COR-L47 (cell line): Measurements from ENCODE around the gene POLDIP3.
"Not testable (repeated sequence)": the region's sequence is repeated elsewhere in the genome, so short reads cannot be mapped to it uniquely, and the experiment has no call there.

Experiments used
- DNase-seq: peaks from one replicate; lab custom pipeline; 2025; lab: John Stamatoyannopoulos, UW

Gene POLDIP3

GRCh38 chr22:42553475-42554361, 61.0 kb downstream of the POLDIP3 start, which contains the start of gene SERHL2:
Gene SERHL2, plus strand, starts transcription at chr22:42553956. Its CDS starts 65 bp downstream, at chr22:42554021.
- DNase-seq: peak; percentile 49

GRCh38 chr22:42552294-42552647, 62.4 kb downstream of the POLDIP3 start:
- not testable (repeated sequence) for DNase-seq

GRCh38 chr22:42549331-42550060, 65.2 kb downstream of the POLDIP3 start:
- DNase-seq: no peak

GRCh38 chr22:42548597-42549330, 65.9 kb downstream of the POLDIP3 start:
- DNase-seq: no peak

DNA sequence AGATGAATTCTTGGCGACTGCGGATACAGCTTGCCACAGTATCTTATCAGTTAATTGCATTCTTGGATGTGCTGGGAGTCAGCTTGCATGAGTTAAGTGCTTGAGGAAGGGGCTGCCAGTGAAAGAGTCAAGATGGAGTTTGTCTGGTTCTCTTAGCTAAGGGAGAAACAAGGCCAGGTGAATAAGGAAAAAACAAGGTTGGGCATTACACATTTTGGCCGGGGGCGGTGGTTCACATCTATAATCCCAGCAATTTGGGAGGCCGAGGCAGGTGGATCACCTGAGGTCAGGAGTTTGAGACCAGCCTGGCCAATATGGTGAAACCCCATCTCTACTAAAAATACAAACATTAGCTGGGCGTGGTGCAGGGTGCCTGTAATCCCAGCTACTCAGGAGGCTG, 66.6 kb downstream of the POLDIP3 start:
- not testable (repeated sequence) for DNase-seq

- no peak for DNase-seq
These were observed 67.1 kb downstream of the POLDIP3 start for GRCh38 chr22:42547562-42547961.

GRCh38 chr22:42544686-42545085, 70.0 kb downstream of the POLDIP3 start:
- DNase-seq: peak; percentile 20

DNA sequence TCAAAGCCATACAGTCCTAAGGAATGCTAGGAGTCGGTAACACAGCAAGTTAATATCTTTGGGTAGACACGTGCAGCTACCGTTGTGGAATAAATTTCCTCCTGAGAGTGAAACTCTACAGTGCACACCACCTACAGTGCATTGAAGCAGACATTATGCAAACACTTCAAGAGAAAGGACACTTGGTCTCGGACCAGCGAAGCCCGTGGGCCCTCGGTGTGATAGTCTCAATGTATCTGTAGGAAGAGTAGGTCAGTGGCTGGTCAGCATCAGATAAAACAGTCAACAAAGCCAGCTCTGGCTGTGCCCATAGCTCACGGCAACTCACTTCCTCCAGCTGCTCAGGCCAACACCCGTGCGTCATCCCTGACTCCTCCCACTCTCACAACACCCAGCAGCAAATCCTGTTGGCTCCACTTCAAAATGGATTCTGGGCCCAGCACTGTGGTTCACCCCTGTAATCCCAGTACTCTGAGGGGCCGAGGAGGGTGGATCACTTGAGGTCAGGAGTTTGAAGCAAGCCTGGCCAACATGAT, 75.4 kb downstream of the POLDIP3 start:
- DNase-seq: not testable (repeated sequence)

- DNase-seq: not testable (repeated sequence)
These were observed 77.4 kb downstream of the POLDIP3 start for GRCh38 chr22:42537199-42537831.

DNA sequence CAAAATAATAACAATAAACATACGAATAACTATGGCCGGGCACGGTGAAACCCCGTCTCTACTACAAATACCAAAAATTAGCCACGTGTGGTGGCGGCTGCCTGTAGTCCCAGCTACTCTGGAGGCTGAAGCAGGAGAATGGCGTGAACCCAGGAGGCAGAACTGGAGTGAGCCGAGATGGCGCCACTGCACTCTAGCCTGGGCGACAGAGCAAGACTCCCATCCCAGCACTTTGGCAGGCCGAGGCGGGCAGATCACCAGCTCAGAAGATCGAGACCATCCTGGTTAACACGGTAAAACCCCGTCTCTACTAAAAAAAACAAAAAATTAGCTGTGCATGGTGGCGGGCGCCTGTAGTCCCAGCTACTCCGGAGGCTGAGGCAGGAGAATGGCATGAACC, 78.0 kb downstream of the POLDIP3 start:
- not testable (repeated sequence) for DNase-seq

- DNase-seq: no peak
These were observed 78.5 kb downstream of the POLDIP3 start for GRCh38 chr22:42536166-42536565.

GRCh38 chr22:42535082-42535731, 79.5 kb downstream of the POLDIP3 start:
- DNase-seq: not testable (repeated sequence)
